Neural cell (in vitro differentiated cells): ENCODE results near the gene ADARB2. TPM values are rescaled to one million over a fixed set of nuclear protein-coding genes. Genes with fewer than 3 reads are reported as not detected.

Source experiments
- H2AFZ ChIP-seq: fragments of 200-600, 300-800 bp; sonication (generic), shearing (Covaris generic); 2 replicates; pipeline ENCODE4 v1.6.0; 2014; ENCODE audit warnings: low read depth, mild to moderate bottlenecking, antibody characterized with exemption, low read length, moderate library complexity
- H3F3A ChIP-seq: fragments of 200-600 bp; shearing (Covaris generic); 2 replicates; pipeline ENCODE4 v1.6.1; 2016; ENCODE audit warnings: mild to moderate bottlenecking, moderate library complexity, mixed read lengths, antibody characterized with exemption, low read length; ENCODE audit not compliant: insufficient read depth, poor library complexity, severe bottlenecking
- H3K27ac ChIP-seq: fragments of 200-600, 300-800 bp; sonication (generic), shearing (Covaris generic); 2 replicates; pipeline ENCODE4 v1.5.1; 2014; ENCODE audit warnings: mild to moderate bottlenecking, low read length, moderate library complexity
- H3K27me3 ChIP-seq: fragments of 300-800, 200-600 bp; sonication (generic), shearing (Covaris generic); 2 replicates; pipeline ENCODE4 v1.6.0; 2014; ENCODE audit warnings: mild to moderate bottlenecking, low read depth, low read length, moderate library complexity; ENCODE audit not compliant: insufficient read depth
- H3K36me3 ChIP-seq: fragments of 300-800, 200-600 bp; sonication (generic), shearing (Covaris generic); 2 replicates; pipeline ENCODE4 v1.5.1; 2014; ENCODE audit warnings: mild to moderate bottlenecking, antibody characterized with exemption, low read length, moderate library complexity; ENCODE audit not compliant: insufficient read depth
- H3K4me2 ChIP-seq: fragments of 300-800, 200-600 bp; sonication (generic), shearing (Covaris generic); 2 replicates; pipeline ENCODE4 v1.6.0; 2014; ENCODE audit warnings: mild to moderate bottlenecking, low read length
- H3K4me3 ChIP-seq: fragments of 300-800, 200-600 bp; sonication (generic), shearing (Covaris generic); 2 replicates; pipeline ENCODE4 v1.5.1; 2014; ENCODE audit warnings: mild to moderate bottlenecking, low read length, moderate library complexity
- H3K79me2 ChIP-seq: fragments of 200-600 bp; shearing (Covaris generic); replicated peaks from 2 replicates; pipeline ENCODE4 v1.6.0; 2014; ENCODE audit warnings: mild to moderate bottlenecking, low read length, moderate library complexity; ENCODE audit not compliant: insufficient read depth
- H3K9ac ChIP-seq: fragments of 300-800, 200-600 bp; sonication (generic), shearing (Covaris generic); 2 replicates; pipeline ENCODE4 v1.6.1; 2016; ENCODE audit warnings: mild to moderate bottlenecking, low read length, mixed read lengths
- H3K9me2 ChIP-seq: fragments of 200-600 bp; shearing (Covaris generic); 2 replicates; pipeline ENCODE4 v1.6.1; 2016; ENCODE audit warnings: mild to moderate bottlenecking, low read length, mixed read lengths; ENCODE audit not compliant: insufficient read depth
- H3K9me3 ChIP-seq: fragments of 200-600, 300-800 bp; sonication (generic), shearing (Covaris generic); 2 replicates; pipeline ENCODE4 v1.6.1; 2016; ENCODE audit warnings: mild to moderate bottlenecking, mixed run types, low read length, moderate library complexity, mixed read lengths
- H4K20me1 ChIP-seq: fragments of 200-600 bp; shearing (Covaris generic); 2 replicates; pipeline ENCODE4 v1.6.1; 2016; ENCODE audit warnings: mild to moderate bottlenecking, mixed run types; ENCODE audit not compliant: insufficient read depth
- EP300 ChIP-seq: fragments of 450-650 bp; conservative IDR thresholded peaks from 2 replicates; pipeline ENCODE4 v1.6.1; 2014; ENCODE audit warnings: antibody characterized with exemption, mild to moderate bottlenecking, moderate library complexity; ENCODE audit not compliant: poor library complexity, severe bottlenecking
- EZH2 ChIP-seq: fragments of 200-600, 300-800 bp; shearing (Covaris generic), sonication (generic); IDR thresholded peaks from 2 replicates; pipeline ENCODE4 v1.6.1; 2014; ENCODE audit warnings: antibody characterized with exemption, low read length, borderline replicate concordance, mild to moderate bottlenecking; ENCODE audit not compliant: insufficient read depth, poor library complexity, severe bottlenecking
- MXI1 ChIP-seq: fragments of 450-650 bp; conservative IDR thresholded peaks from 2 replicates; pipeline ENCODE4 v1.6.1; 2014; ENCODE audit warnings: antibody characterized with exemption, mild to moderate bottlenecking; ENCODE audit not compliant: poor library complexity, severe bottlenecking
- POLR2AphosphoS5 ChIP-seq: IDR thresholded peaks from 2 replicates; pipeline ENCODE4 v1.6.1; 2012
- RAD21 ChIP-seq: fragments of 450-650 bp; conservative IDR thresholded peaks from 2 replicates; pipeline ENCODE4 v1.6.1; 2014; ENCODE audit warnings: antibody characterized with exemption, mild to moderate bottlenecking, moderate library complexity
- REST ChIP-seq: IDR thresholded peaks from 2 replicates; pipeline ENCODE4 v1.6.1; 2012; ENCODE audit warnings: borderline replicate concordance
- SMC3 ChIP-seq: fragments of 450-650 bp; conservative IDR thresholded peaks from 2 replicates; pipeline ENCODE4 v1.6.1; 2014; ENCODE audit warnings: antibody characterized with exemption, mild to moderate bottlenecking, moderate library complexity; ENCODE audit not compliant: poor library complexity
- TAF1 ChIP-seq: IDR thresholded peaks from 2 replicates; pipeline ENCODE4 v1.6.1; 2012; ENCODE audit warnings: low read depth
- polyA plus RNA-seq: library from polyadenylated mRNA; depleted of rRNA; stranded (reverse); fragments of >200 nt; gene quantifications from 2 replicates; pipeline ENCODE4 v1.2.3, GENCODE V29; 2014
- TF ChIP-seq, protein P1 (sequence below): fragments of 450-650 bp; IDR thresholded peaks from 2 replicates; pipeline ENCODE4 v1.5.1; 2014; ENCODE audit warnings: antibody characterized with exemption, mild to moderate bottlenecking, moderate library complexity; ENCODE audit not compliant: poor library complexity, severe bottlenecking

ADARB2 gene
- polyA plus RNA-seq, 1 donor from 2014 or later: 3.6 TPM

DNA sequence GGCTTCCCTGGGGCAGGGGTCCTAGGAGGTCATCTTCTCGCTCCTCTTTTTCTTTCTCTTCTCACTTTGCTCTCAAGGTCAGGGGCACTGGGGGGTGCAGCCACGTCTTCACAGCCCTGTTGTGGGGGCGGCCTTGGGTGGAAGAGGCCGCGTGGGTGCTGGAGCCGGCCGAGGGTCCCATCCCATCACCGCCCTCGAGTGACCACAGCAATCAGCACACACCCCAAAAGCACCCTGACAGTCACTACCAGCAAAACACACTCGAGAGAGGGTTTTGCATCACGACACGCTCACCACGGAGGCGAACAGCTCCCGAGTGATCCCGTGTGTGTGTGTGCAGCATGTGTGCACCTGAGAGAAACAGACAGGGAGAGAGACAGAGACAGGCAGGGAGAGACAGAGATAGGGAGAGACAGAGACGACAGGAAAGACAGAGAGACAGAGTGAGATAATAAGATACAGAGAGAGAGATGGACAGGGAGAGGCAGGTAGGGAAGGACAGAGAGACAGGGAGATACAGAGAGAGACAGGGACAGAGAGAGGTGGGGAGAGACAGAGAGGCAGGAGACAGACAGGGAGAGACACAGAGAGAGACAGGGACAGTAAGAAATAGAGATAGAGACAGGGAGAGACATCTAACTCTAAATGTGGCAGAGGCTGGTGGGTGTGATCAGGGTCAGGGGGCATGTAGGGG is 580.3 kb downstream of the ADARB2 start:
- no peak overlapping the region for H3K9ac ChIP-seq

GRCh38 chr10:1156616-1156886 is 580.8 kb downstream of the ADARB2 start:
- no peak for TF ChIP-seq TAF1
- TF ChIP-seq SMC3: no peak
- TF ChIP-seq, protein P1, sequence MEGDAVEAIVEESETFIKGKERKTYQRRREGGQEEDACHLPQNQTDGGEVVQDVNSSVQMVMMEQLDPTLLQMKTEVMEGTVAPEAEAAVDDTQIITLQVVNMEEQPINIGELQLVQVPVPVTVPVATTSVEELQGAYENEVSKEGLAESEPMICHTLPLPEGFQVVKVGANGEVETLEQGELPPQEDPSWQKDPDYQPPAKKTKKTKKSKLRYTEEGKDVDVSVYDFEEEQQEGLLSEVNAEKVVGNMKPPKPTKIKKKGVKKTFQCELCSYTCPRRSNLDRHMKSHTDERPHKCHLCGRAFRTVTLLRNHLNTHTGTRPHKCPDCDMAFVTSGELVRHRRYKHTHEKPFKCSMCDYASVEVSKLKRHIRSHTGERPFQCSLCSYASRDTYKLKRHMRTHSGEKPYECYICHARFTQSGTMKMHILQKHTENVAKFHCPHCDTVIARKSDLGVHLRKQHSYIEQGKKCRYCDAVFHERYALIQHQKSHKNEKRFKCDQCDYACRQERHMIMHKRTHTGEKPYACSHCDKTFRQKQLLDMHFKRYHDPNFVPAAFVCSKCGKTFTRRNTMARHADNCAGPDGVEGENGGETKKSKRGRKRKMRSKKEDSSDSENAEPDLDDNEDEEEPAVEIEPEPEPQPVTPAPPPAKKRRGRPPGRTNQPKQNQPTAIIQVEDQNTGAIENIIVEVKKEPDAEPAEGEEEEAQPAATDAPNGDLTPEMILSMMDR: no peak
- no peak for TF ChIP-seq RAD21
- no peak for TF ChIP-seq POLR2AphosphoS5
- TF ChIP-seq REST: no peak
- no peak for TF ChIP-seq EZH2
- no peak for TF ChIP-seq MXI1
- TF ChIP-seq EP300: no peak
- Histone ChIP-seq H3K9ac (no peak overlapping the region), H3K36me3 (no peaks in the 10 kb centered on the region), H3K4me3 (no peak overlapping the region), H3K79me2 (no peaks in the 10 kb centered on the region), H3F3A (no peaks in the 10 kb centered on the region), H3K27me3 (no peaks in the 10 kb centered on the region), H3K9me3 (no peaks in the 10 kb centered on the region), H2AFZ (no peak overlapping the region), H3K9me2 (no peaks in the 10 kb centered on the region), H4K20me1 (no peaks in the 10 kb centered on the region), H3K27ac (no peak overlapping the region), H3K4me2 (no peak overlapping the region)

More for the DNA sequence above, 580.3 kb downstream of the ADARB2 start:
- H3K27ac ChIP-seq: no peak overlapping the region
- no peak overlapping the region for H3K4me3 ChIP-seq
- no peaks in the 10 kb centered on the region for H3K79me2 ChIP-seq
- no peaks in the 10 kb centered on the region for H3F3A ChIP-seq
- H3K9me2 ChIP-seq: no peaks in the 10 kb centered on the region
- TF ChIP-seq RAD21 (no peak), EZH2 (no peak), MXI1 (no peak), TAF1 (no peak)
- no peak overlapping the region for H3K4me2 ChIP-seq
- H3K36me3 ChIP-seq: no peaks in the 10 kb centered on the region
- no peaks in the 10 kb centered on the region for H3K27me3 ChIP-seq
- H2AFZ ChIP-seq: no peak overlapping the region
- no peaks in the 10 kb centered on the region for H4K20me1 ChIP-seq
- H3K9me3 ChIP-seq: no peaks in the 10 kb centered on the region
